HepG2 (cell line): ENCODE results near the gene ATP8B4. TPM values are rescaled to one million over a fixed set of nuclear protein-coding genes. Genes with fewer than 3 reads are reported as not detected.

Experiments
- ATAC-seq: fragments of 200-7000 bp; cut with Tn5 transposase; 3 replicates; pipeline ENCODE4 v1.9.1; 2020; ENCODE audit warnings: mild to moderate bottlenecking, moderate library complexity
- BruUV-seq: library from RNA; stranded (reverse); fragments of 400-500 nt; replicated peaks from 2 replicates; lab custom pipeline; 2021; lab: Mats Ljungman, UMichigan
- CTCF ChIA-PET: fragments of 300-600 bp; formaldehyde crosslinking; extraction: SDS; loops from one replicate; lab custom pipeline; 2021; ENCODE audit warnings: low total read pairs, inconsistent platforms, low intra/inter-chr PET ratio; lab: Yijun Ruan, JAX
- POLR2A ChIA-PET: fragments of 350-600 bp; sonication (Branson Sonifier 250); formaldehyde crosslinking; loops from one replicate; lab custom pipeline; 2020; ENCODE audit warnings: antibody characterized with exemption, inconsistent platforms; lab: Yijun Ruan, JAX
- DNase-seq: peaks from one replicate; pipeline ENCODE4 v3.0.0-alpha.2; 2015; ENCODE audit warnings: low spot score
- FAIRE-seq: peaks from 3 replicates; lab custom pipeline; 2011; peaks lifted over from hg19 to GRCh38; lab: Jason Lieb, UNC
- H2AFZ ChIP-seq: one replicate; pipeline ENCODE4 v1.6.1; 2011; ENCODE audit warnings: low read length, inconsistent platforms
- H3K27ac ChIP-seq: fragments of 300-600 bp; 3 replicates; pipeline ENCODE4 v1.8.0; 2011; ENCODE audit warnings: mixed run types, mild to moderate bottlenecking, mixed read lengths, low read length, inconsistent platforms; ENCODE audit not compliant: insufficient read depth; ENCODE audit errors: extremely low read length
- H3K27me3 ChIP-seq, 2 experiments: fragments of 200-600 bp in 1 of 2; 2 replicates in 1 of 2; 3 replicates in 1 of 2; pipeline versions ENCODE4 v1.6.0 to v1.8.0; 2011; ENCODE audit warnings: low read length in 2 of 2, mild to moderate bottlenecking in 2 of 2, moderate library complexity in 2 of 2, inconsistent platforms in 1 of 2; ENCODE audit not compliant: insufficient read depth in 2 of 2, control insufficient read depth in 1 of 2
- H3K36me3 ChIP-seq, 2 experiments: fragments of 200-600 bp in 1 of 2; replicated peaks in 1 of 2; 2 replicates in 1 of 2; 3 replicates in 1 of 2; pipeline versions ENCODE4 v1.5.1 to v1.8.0; 2011; ENCODE audit warnings: low read length in 2 of 2, inconsistent platforms in 1 of 2; ENCODE audit not compliant: insufficient read depth in 2 of 2, control insufficient read depth in 1 of 2
- H3K4me1 ChIP-seq: 2 replicates; pipeline ENCODE4 v1.5.1; 2012; ENCODE audit warnings: low read length, inconsistent platforms; ENCODE audit not compliant: insufficient read depth
- H3K4me2 ChIP-seq: 2 replicates; pipeline ENCODE4 v1.6.0; 2011; ENCODE audit warnings: low read depth, low read length, inconsistent platforms
- H3K4me3 ChIP-seq, 3 experiments: fragments of 200-600 bp in 1 of 3; sonication (generic), shearing (Covaris generic) in 1 of 3; replicated peaks in 1 of 3; 2 replicates each; pipeline ENCODE4 v1.5.1; 2011 to 2016; ENCODE audit warnings: low read length in 3 of 3, inconsistent platforms in 2 of 3, low read depth in 2 of 3, mild to moderate bottlenecking in 2 of 3, control low read depth in 1 of 3, mixed read lengths in 1 of 3; ENCODE audit not compliant: insufficient read depth in 1 of 3
- H3K79me2 ChIP-seq: one replicate; pipeline ENCODE4 v1.6.1; 2011; ENCODE audit warnings: low read length, inconsistent platforms; ENCODE audit not compliant: insufficient read depth
- H3K9ac ChIP-seq: 2 replicates; pipeline ENCODE4 v1.6.0; 2011; ENCODE audit warnings: mild to moderate bottlenecking, low read depth, low read length, inconsistent platforms; ENCODE audit not compliant: insufficient read depth
- H3K9me3 ChIP-seq: 2 replicates; pipeline ENCODE4 v1.5.1; 2012; ENCODE audit warnings: mild to moderate bottlenecking, low read length
- H4K20me1 ChIP-seq: 2 replicates; pipeline ENCODE4 v1.6.0; 2011; ENCODE audit warnings: inconsistent platforms, mild to moderate bottlenecking, low read length, moderate library complexity; ENCODE audit not compliant: insufficient read depth
- ADNP ChIP-seq: sonication (generic); formaldehyde crosslinking; IDR thresholded peaks from 2 replicates; pipeline ENCODE4 v1.4.0; 2020; ENCODE audit warnings: missing genetic modification reagents
- E2F1 ChIP-seq: sonication (generic); formaldehyde crosslinking; IDR thresholded peaks from 2 replicates; pipeline ENCODE4 v1.5.0; 2020; ENCODE audit warnings: missing genetic modification reagents
- EHMT2 ChIP-seq: fragments of 200-600 bp; sonication (generic); IDR thresholded peaks from 2 replicates; pipeline ENCODE4 v1.7.0; 2017; ENCODE audit warnings: antibody characterized with exemption, low read depth, low read length, borderline replicate concordance
- ESRRA ChIP-seq: sonication (generic); formaldehyde crosslinking; IDR thresholded peaks from 2 replicates; pipeline ENCODE4 v1.5.1; 2020; ENCODE audit warnings: mild to moderate bottlenecking, low read depth, missing genetic modification reagents
- FOXP1 ChIP-seq, 2 experiments: fragments of 450-650 bp in 1 of 2; IDR thresholded peaks; 2 replicates each; pipeline ENCODE4 v1.6.1; 2017 to 2018; ENCODE audit warnings: antibody characterized with exemption in 1 of 2
- HNF4G ChIP-seq, 2 experiments: sonication (generic) in 1 of 2; formaldehyde crosslinking in 1 of 2; IDR thresholded peaks; 2 replicates each; pipeline versions ENCODE4 v1.4.0 to v1.6.1; 2011 to 2020; ENCODE audit warnings: borderline replicate concordance in 2 of 2, low read depth in 2 of 2, mild to moderate bottlenecking in 2 of 2, low read length in 1 of 2, missing genetic modification reagents in 1 of 2, moderate library complexity in 1 of 2
- KDM1A ChIP-seq: IDR thresholded peaks from 2 replicates; pipeline ENCODE4 v1.6.1; 2016; ENCODE audit warnings: missing compliant biosample characterization
- NFE2L2 ChIP-seq: fragments of 150-350 bp; IDR thresholded peaks from 2 replicates; pipeline ENCODE4 v1.6.1; 2014; ENCODE audit warnings: low read length
- POLR2AphosphoS2 ChIP-seq: IDR thresholded peaks from 2 replicates; pipeline ENCODE4 v1.6.1; 2011; ENCODE audit warnings: low read depth, low read length, improper control_type of control experiment
- PREB ChIP-seq: sonication (generic); formaldehyde crosslinking; IDR thresholded peaks from 2 replicates; pipeline ENCODE4 v1.4.0; 2020; ENCODE audit warnings: missing genetic modification reagents
- SIN3A ChIP-seq: IDR thresholded peaks from 2 replicates; pipeline ENCODE4 v1.6.1; 2011; ENCODE audit warnings: low read depth, mild to moderate bottlenecking, control low read depth, low read length, borderline replicate concordance
- TCF7L2 ChIP-seq: IDR thresholded peaks from 2 replicates; pipeline ENCODE4 v1.6.1; 2011; ENCODE audit warnings: mild to moderate bottlenecking, low read depth, low read length, moderate library complexity
- ZBTB7B ChIP-seq: sonication (generic); formaldehyde crosslinking; IDR thresholded peaks from 2 replicates; pipeline ENCODE4 v1.4.0; 2020; ENCODE audit warnings: missing genetic modification reagents
- ZKSCAN5 ChIP-seq: sonication (generic); formaldehyde crosslinking; IDR thresholded peaks from 2 replicates; pipeline ENCODE4 v1.5.1; 2020; ENCODE audit warnings: mild to moderate bottlenecking, missing genetic modification reagents
- ZNF160 ChIP-seq: sonication (generic); formaldehyde crosslinking; IDR thresholded peaks from 2 replicates; pipeline ENCODE4 v1.8.0; 2022; ENCODE audit warnings: mild to moderate bottlenecking, inconsistent platforms, missing genetic modification reagents
- WGBS: methylation state at CpG from one replicate; pipeline ENCODE4 v1.1.6; 2017; ENCODE audit warnings: low lambda C conversion rate; 5-methylcytosine and 5-hydroxymethylcytosine counted together
- in situ Hi-C: cut with HindIII; loops from 2 replicates; pipeline ENCODE4 v1.10.0; 2017; ENCODE audit warnings: low pct_unique_long_range_greater_than_20kb; ENCODE audit not compliant: extremely low pct_ligation_motif_present
- intact Hi-C: fragments of 100-400 bp; cut with micrococcal nuclease; formaldehyde crosslinking; loops from one replicate; pipeline ENCODE4 v1.10.0; 2022; ENCODE audit not compliant: unreplicated experiment
- polyA plus RNA-seq, 8 experiments: library from polyadenylated mRNA; depleted of rRNA in 3 of 8; stranded (reverse) in 7 of 8; unstranded in 1 of 8; fragments of >200 nt; fragmentation: Illumina TruSeq in 4 of 8; extraction: Trizol in 4 of 8; gene quantifications; 2 replicates each; pipeline versions ENCODE4 v1.2.1 to v1.2.3, GENCODE V29; 2011 to 2016; ENCODE audit warnings: low read depth in 4 of 8, missing spikeins in 1 of 8, mixed read lengths in 1 of 8; ENCODE audit not compliant: insufficient read depth in 1 of 8
- total RNA-seq, 5 experiments: library from RNA; depleted of rRNA; stranded (reverse); fragments of >200 nt; fragmentation: Illumina TruSeq; extraction: Trizol; gene quantifications; 2 replicates each; pipeline ENCODE4 v1.2.3, GENCODE V29; 2016; ENCODE audit warnings: low read depth in 1 of 5
- TF ChIP-seq, protein P1 (sequence below): sonication (generic); formaldehyde crosslinking; IDR thresholded peaks from 2 replicates; pipeline ENCODE4 v1.5.1; 2020; ENCODE audit warnings: mild to moderate bottlenecking, missing genetic modification reagents, moderate library complexity
- TF ChIP-seq, protein P2 (sequence below): sonication (generic); formaldehyde crosslinking; IDR thresholded peaks from 2 replicates; pipeline ENCODE4 v1.4.0; 2020; ENCODE audit warnings: missing genetic modification reagents, low read depth, mild to moderate bottlenecking, borderline replicate concordance
- TF ChIP-seq, protein P3 (sequence below): sonication (generic); formaldehyde crosslinking; IDR thresholded peaks from 2 replicates; pipeline ENCODE4 v1.9.0; 2022; ENCODE audit warnings: low read depth, missing genetic modification reagents

Gene ATP8B4
- total and polyA plus RNA-seq, 2 of the 13 experiments (the other 11 are each of a cell fraction or from before 2014, with no cell fraction given) = 0.24 to 0.69 TPM

- FAIRE-seq (no peak), DNase-seq (no peak), ATAC-seq (no peak)
- no peaks in the 10 kb centered on the region for H3K36me3 ChIP-seq
- no peak overlapping the region for H3K4me3 ChIP-seq
- no peak overlapping the region for H3K4me2 ChIP-seq
- H2AFZ ChIP-seq = no peak overlapping the region
- in situ Hi-C loops = no loop called here
- ChIA-PET CTCF (no interaction called here), POLR2A (no interaction called here)
- no peak overlapping the region for H3K27ac ChIP-seq
- no peaks in the 10 kb centered on the region for H3K79me2 ChIP-seq
- no peak overlapping the region for H3K9ac ChIP-seq
- intact Hi-C loops = no loop called here
- no peaks in the 10 kb centered on the region for H3K27me3 ChIP-seq
- 54% methylated on average over 4 of the region's 4 CpGs for WGBS
- no peaks in the 10 kb centered on the region for H4K20me1 ChIP-seq
- H3K4me1 ChIP-seq = no peaks in the 10 kb centered on the region
- no TSS peak for BruUV-seq
- TF ChIP-seq, protein P1, sequence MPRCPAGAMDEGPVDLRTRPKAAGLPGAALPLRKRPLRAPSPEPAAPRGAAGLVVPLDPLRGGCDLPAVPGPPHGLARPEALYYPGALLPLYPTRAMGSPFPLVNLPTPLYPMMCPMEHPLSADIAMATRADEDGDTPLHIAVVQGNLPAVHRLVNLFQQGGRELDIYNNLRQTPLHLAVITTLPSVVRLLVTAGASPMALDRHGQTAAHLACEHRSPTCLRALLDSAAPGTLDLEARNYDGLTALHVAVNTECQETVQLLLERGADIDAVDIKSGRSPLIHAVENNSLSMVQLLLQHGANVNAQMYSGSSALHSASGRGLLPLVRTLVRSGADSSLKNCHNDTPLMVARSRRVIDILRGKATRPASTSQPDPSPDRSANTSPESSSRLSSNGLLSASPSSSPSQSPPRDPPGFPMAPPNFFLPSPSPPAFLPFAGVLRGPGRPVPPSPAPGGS (CRISPR knock-in tag) = no peak
- TF ChIP-seq POLR2AphosphoS2 = no peak
- TF ChIP-seq ZKSCAN5 (CRISPR knock-in tag) = no peak
- TF ChIP-seq ADNP = no peak
- no peak for TF ChIP-seq ZBTB7B (CRISPR knock-in tag)
- TF ChIP-seq PREB = no peak
- no peak for TF ChIP-seq KDM1A (CRISPR knock-in tag)
- TF ChIP-seq ZNF160 (CRISPR knock-in tag) = no peak
- no peak for TF ChIP-seq NFE2L2
- no peak for TF ChIP-seq FOXP1 (IDR thresholded peaks at IDR 0.05)
- no peak for TF ChIP-seq FOXP1 (CRISPR knock-in tag; IDR thresholded peaks at IDR 0.05)
- no peak for TF ChIP-seq HNF4G (IDR thresholded peaks at IDR 0.05; ENCODE audit: borderline replicate concordance, low read depth, low read length)
- TF ChIP-seq HNF4G (CRISPR knock-in tag; IDR thresholded peaks at IDR 0.05; ENCODE audit: borderline replicate concordance, low read depth) = no peak
- TF ChIP-seq, protein P2, sequence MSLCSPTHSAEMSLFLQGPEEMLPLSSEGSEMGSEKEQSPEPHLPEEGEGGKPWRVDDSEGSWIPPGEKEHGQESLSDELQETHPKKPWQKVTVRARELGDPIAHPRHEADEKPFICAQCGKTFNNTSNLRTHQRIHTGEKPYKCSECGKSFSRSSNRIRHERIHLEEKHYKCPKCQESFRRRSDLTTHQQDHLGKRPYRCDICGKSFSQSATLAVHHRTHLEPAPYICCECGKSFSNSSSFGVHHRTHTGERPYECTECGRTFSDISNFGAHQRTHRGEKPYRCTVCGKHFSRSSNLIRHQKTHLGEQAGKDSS (CRISPR knock-in tag) = no peak
- no peak for TF ChIP-seq TCF7L2
- no peak for TF ChIP-seq E2F1 (CRISPR knock-in tag)
- no peak for TF ChIP-seq EHMT2
- TF ChIP-seq, protein P3, sequence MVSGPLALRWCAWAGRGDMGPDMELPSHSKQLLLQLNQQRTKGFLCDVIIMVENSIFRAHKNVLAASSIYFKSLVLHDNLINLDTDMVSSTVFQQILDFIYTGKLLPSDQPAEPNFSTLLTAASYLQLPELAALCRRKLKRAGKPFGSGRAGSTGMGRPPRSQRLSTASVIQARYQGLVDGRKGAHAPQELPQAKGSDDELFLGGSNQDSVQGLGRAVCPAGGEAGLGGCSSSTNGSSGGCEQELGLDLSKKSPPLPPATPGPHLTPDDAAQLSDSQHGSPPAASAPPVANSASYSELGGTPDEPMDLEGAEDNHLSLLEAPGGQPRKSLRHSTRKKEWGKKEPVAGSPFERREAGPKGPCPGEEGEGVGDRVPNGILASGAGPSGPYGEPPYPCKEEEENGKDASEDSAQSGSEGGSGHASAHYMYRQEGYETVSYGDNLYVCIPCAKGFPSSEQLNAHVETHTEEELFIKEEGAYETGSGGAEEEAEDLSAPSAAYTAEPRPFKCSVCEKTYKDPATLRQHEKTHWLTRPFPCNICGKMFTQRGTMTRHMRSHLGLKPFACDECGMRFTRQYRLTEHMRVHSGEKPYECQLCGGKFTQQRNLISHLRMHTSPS (CRISPR knock-in tag) = no peak
- TF ChIP-seq SIN3A = no peak
- no peak for TF ChIP-seq ESRRA
- TF ChIP-seq, all 625 proteins: peak for 0
- no peaks in the 10 kb centered on the region for H3K9me3 ChIP-seq
Measured at GRCh38 chr15:50107157-50107556, 11.9 kb downstream of the ATP8B4 start.
